ENCODE results near the gene ITGA11. TPM values are rescaled to one million over a fixed set of nuclear protein-coding genes. Genes with fewer than 3 reads are reported as not detected.

Gene ITGA11
- total RNA-seq, 1 donor from 2014 or later, result 0.92 TPM

- Mint-ChIP-seq H3K27ac (no peak overlapping the region), H3K4me3 (no peak overlapping the region), H3K9me3 (no peaks in the 10 kb centered on the region), H3K36me3 (no peaks in the 10 kb centered on the region), H3K27me3 (no peaks in the 10 kb centered on the region), H3K4me1 (ENCODE audit: unreplicated experiment) (peaks cover 5% of the 10 kb centered on the region)
- DNase-seq (ENCODE audit: extremely low spot score, unreplicated experiment), result peak; percentile 22
- TF ChIP-seq CTCF (conservative IDR thresholded peaks at IDR 0.05), result no peak
Observed at GRCh38 chr15:68389041-68389930, 42.7 kb downstream of the ITGA11 start.

GRCh38 chr15:68387381-68388143 is 44.4 kb downstream of the ITGA11 start:
- no peaks in the 10 kb centered on the region for H3K36me3 Mint-ChIP-seq
- TF ChIP-seq CTCF (conservative IDR thresholded peaks at IDR 0.05), result no peak
- no peak overlapping the region for H3K4me3 Mint-ChIP-seq
- peaks cover 5% of the 10 kb centered on the region for H3K4me1 Mint-ChIP-seq (ENCODE audit: unreplicated experiment)
- peaks cover 4% of the 10 kb centered on the region for H3K9me3 Mint-ChIP-seq
- H3K27me3 Mint-ChIP-seq, result peaks cover 3% of the 10 kb centered on the region
- peak; percentile 43 for DNase-seq (ENCODE audit: extremely low spot score, unreplicated experiment)
- H3K27ac Mint-ChIP-seq, result no peak overlapping the region

- Mint-ChIP-seq H3K27ac (no peak overlapping the region), H3K4me1 (ENCODE audit: unreplicated experiment) (peaks cover 5% of the 10 kb centered on the region), H3K36me3 (no peaks in the 10 kb centered on the region), H3K9me3 (peaks cover 4% of the 10 kb centered on the region), H3K27me3 (peaks cover 3% of the 10 kb centered on the region), H3K4me3 (no peak overlapping the region)
- peak; percentile 57 for DNase-seq (ENCODE audit: extremely low spot score, unreplicated experiment)
- no peak for TF ChIP-seq CTCF (conservative IDR thresholded peaks at IDR 0.05)
Observed at GRCh38 chr15:68386587-68387288, 45.2 kb downstream of the ITGA11 start.

GRCh38 chr15:68385671-68386586 is 46.0 kb downstream of the ITGA11 start:
- no peak overlapping the region for H3K4me3 Mint-ChIP-seq
- no peak for TF ChIP-seq CTCF (conservative IDR thresholded peaks at IDR 0.05)
- H3K36me3 Mint-ChIP-seq, result no peaks in the 10 kb centered on the region
- peaks cover 4% of the 10 kb centered on the region for H3K9me3 Mint-ChIP-seq
- H3K27me3 Mint-ChIP-seq, result peaks cover 3% of the 10 kb centered on the region
- DNase-seq (ENCODE audit: extremely low spot score, unreplicated experiment), result peak; percentile 47
- no peak overlapping the region for H3K27ac Mint-ChIP-seq
- H3K4me1 Mint-ChIP-seq (ENCODE audit: unreplicated experiment), result peaks cover 5% of the 10 kb centered on the region

GRCh38 chr15:68385240-68385561 is 46.8 kb downstream of the ITGA11 start:
- H3K36me3 Mint-ChIP-seq, result no peaks in the 10 kb centered on the region
- H3K9me3 Mint-ChIP-seq, result peaks cover 4% of the 10 kb centered on the region
- DNase-seq (ENCODE audit: extremely low spot score, unreplicated experiment), result peak; percentile 37
- peaks cover 5% of the 10 kb centered on the region for H3K4me1 Mint-ChIP-seq (ENCODE audit: unreplicated experiment)
- H3K27ac Mint-ChIP-seq, result no peak overlapping the region
- no peak overlapping the region for H3K4me3 Mint-ChIP-seq
- H3K27me3 Mint-ChIP-seq, result peaks cover 3% of the 10 kb centered on the region
- no peak for TF ChIP-seq CTCF (conservative IDR thresholded peaks at IDR 0.05)
